Stimulated activated CD8-positive, alpha-beta memory T cell treated with anti-CD3 and anti-CD28 coated beads, Interleukin-7, amount 100 ng/mL, for 1 hour (primary cell): ENCODE data around the gene ITCH.
"Not testable (repeated sequence)": the region's sequence is repeated elsewhere in the genome, so short reads cannot be mapped to it uniquely, and the experiment has no call there.

Source experiments
- DNase-seq, 2 donors: peaks; one replicate each; pipeline ENCODE4 v3.0.0-alpha.2; 2020; ENCODE audit warnings: low read depth in 2 of 2

The ITCH gene

GRCh38 chr20:34343458-34344211 lies 19.4 kb upstream of the ITCH start:
- DNase-seq = no peak

DNA sequence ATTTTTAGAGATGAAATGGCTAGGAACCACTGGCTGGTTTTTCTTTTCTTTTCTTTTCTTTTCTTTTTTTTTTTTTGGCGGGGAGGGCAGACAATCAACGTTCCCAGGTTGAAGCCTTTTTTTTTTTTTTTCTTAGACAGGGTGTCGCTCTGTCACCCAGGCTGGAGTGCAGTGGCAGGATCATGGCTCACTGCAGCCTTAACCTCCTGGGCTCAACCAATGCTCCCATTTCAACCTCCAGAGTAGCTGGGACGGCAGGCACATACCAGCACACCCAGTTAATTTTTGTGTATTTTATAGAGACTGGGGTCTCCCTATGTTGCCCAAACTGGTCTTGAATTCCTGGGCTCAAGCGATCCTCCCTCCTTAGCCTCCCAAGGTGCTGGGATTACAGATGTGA lies 18.8 kb upstream of the ITCH start:
- DNase-seq = no peak

DNA sequence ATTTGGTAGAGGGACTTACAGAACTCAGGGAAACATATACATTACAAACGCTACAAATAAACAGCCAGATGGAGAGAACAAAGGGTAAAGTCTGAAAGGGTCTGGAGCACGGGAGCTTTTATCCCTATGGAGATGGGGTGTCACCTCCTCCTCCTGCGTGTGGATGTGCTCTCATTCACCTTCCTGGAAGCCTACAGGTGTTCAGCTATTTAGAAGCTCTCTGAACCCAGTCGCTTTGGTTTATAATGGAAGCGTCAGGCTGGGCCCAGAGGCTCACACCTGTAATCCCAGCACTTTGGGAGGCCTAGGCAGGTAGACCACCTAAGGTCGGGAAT lies 17.7 kb upstream of the ITCH start:
- DNase-seq = no peak

GRCh38 chr20:34345839-34346532 lies 17.1 kb upstream of the ITCH start:
- DNase-seq = not testable (repeated sequence)

DNA sequence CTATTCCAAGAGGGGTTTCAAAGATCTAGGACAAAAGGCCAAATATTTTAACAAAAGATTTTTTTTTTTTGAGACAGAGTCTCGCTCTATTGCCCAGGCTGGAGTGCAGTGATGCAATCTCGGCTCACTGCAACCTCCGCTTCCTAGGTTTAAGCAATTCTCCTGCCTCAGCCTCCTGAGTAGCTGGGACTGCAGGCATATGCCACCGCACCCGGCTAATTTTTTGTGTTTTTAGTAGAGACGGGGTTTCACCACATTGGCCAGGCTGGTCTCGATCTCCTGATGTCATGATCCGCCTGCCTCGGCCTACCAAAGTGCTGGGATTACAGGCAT lies 16.6 kb upstream of the ITCH start:
- not testable (repeated sequence) for DNase-seq

- no peak for DNase-seq
Measured at GRCh38 chr20:34347571-34347970, 15.5 kb upstream of the ITCH start.

- DNase-seq = no peak
Measured at GRCh38 chr20:34350095-34350494, 13.0 kb upstream of the ITCH start.

DNA sequence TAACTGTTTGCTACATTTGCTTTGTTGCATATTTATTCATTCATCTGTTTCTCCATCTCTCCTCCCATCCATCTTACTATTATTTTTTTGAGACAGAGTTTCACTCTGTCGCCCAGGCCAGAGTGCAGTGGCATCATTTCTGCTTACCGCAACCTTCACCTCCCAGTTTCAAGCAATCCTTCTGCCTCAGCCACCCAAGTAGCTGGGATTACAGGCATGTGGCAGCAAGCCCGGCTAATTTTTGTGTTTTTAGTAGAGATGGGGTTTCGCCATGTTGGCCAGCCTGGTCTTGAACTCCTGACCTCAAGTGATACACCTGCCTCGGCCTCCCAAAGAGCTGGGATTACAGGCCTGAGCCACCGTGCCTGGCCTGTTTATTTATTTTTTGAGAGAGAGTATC lies 9.6 kb upstream of the ITCH start:
- not testable (repeated sequence) for DNase-seq

- DNase-seq = no peak
Measured at GRCh38 chr20:34355427-34355826, 7.6 kb upstream of the ITCH start.

DNA sequence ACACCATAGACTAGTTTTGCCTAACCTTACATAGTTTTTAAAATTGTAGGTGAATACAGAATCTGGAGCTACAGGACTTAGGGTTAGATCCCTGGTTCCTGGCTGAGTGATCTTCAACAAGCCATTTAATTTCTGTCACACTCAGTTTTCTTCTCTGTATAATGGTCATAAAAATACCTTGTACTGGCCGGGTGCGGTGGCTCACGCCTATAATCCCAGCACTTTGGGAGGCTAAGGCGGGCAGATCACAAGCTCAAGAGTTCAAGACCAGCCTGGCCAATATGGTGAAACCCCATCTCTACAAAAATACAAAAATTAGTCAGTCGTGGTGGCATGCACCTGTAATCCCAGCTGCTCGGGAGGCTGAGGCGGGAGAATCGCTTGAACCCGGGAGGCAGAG lies 3.3 kb upstream of the ITCH start:
- DNase-seq = not testable (repeated sequence)

DNA sequence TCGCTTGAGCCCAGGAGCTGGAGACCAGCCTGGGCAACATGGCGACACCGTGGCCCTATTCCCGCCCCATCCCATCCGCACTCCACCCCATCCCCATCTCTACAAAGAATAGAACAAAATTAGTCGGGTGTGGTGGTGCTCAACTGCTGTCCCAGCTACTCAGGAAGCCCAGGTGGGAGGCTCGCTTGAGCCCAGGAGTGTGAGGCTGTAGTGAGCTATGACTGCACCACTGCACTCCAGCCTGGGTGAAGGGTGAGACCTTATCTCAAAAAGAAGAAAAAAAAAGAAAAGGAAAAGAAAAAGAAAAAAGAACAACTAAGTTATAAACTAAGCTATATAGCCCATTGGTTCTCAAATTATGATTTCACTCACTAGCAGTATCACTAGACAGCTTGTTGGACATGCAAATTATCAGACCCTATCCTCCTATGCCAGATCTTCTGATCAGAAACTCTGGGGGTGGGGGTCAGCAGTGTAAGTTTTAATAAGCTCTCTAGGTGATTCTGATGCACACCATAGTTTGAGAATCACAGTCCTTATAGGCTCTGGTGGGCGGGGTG lies 491 bp upstream of the ITCH start:
- no peak for DNase-seq

- no peak for DNase-seq
Measured at GRCh38 chr20:34363465-34364222, 571 bp downstream of the ITCH start.

- DNase-seq = no peak
Measured at GRCh38 chr20:34364223-34364506, 1.1 kb downstream of the ITCH start.

DNA sequence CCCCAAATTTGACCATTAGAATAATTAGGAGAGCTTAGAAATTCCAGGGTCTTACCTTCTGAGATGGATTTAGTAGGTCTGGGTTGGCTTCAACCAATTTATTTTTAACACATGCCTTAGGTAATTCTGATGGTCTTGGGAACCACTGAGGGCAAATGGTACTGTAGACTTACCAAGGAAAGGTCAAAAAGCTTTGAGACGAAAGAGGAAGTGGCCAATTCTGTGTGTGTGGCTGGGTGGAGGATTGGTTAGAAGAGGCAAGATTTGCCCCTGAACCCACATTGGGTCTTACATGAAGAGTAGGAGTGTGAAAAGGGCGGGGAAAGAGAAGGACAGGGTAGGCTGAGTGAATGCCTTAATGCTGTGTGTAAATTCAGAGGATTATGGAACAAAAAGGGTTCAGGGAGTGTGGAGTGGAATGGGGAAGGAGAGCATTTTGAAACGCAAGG lies 2.7 kb downstream of the ITCH start:
- no peak for DNase-seq

DNA sequence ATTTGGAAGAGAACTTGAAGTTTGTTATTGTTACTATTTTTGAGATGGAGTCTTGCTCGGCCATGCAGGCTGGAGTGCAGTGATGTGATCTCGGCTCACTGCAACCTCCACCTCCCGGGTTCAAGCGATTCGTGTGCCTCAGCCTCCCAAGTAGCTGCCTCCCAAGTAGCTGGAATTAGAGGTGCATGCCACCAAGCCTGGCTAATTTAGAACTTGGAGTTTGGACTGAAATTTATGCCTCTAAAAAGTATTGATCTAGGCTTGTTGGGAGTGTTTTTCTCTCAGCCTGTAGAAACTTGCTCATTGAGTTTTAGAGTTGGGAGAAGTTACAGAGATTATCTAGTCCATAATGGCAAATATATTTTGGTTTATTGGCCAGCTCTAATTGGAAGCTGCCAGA lies 4.1 kb downstream of the ITCH start:
- no peak for DNase-seq

- DNase-seq = not testable (repeated sequence)
Measured at GRCh38 chr20:34367911-34368310, 4.8 kb downstream of the ITCH start.

GRCh38 chr20:34368547-34368946 lies 5.5 kb downstream of the ITCH start:
- DNase-seq = no peak

GRCh38 chr20:34369265-34369664 lies 6.2 kb downstream of the ITCH start:
- no peak for DNase-seq

- DNase-seq = no peak
Measured at GRCh38 chr20:34370062-34370461, 7.0 kb downstream of the ITCH start.

GRCh38 chr20:34373445-34373844 lies 10.4 kb downstream of the ITCH start:
- no peak for DNase-seq

DNA sequence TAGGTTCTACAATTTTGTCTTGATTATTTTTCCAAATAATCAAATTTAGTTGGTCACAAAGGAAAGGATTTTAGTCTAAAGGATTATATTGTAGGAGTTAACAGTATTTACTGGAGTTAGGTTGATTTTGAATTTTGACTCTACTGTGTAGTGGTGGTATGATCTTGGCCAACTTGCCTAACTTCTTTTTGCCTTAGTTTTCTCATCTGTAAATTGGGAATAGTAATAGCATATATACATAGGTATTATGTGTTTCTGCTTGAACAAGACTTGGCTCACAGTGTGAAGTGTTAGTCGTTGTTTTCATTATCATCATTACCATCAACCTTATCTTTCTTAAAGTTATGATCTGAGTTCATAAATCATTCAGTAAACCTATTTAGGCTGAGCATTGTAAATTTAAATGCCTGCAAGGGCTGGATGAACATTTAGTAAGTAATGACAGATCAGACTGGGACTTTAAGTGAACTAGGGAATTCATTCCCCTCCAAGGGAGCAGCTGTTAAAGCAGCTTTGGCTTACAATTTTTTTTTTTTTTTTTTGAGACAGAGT lies 11.2 kb downstream of the ITCH start:
- DNase-seq = no peak

GRCh38 chr20:34375977-34376430 lies 12.9 kb downstream of the ITCH start:
- no peak for DNase-seq
